Right renal pelvis (tissue), 4 donors: ENCODE data around the gene UBAC1. TPM values are rescaled to one million over a fixed set of nuclear protein-coding genes. Genes with fewer than 3 reads are reported as not detected.
A peak's percentile ranks its signal among the peaks of the same experiment; 100 is the strongest.
"Not testable (repeated sequence)": the region's sequence is repeated elsewhere in the genome, so short reads cannot be mapped to it uniquely, and the experiment has no call there.

Experiments used
- DNase-seq, 4 donors: peaks; one replicate each; pipeline ENCODE4 v3.0.0-alpha.2; 2013; ENCODE audit warnings: low read depth in 4 of 4, low spot score in 3 of 4, missing footprints in 1 of 4
- polyA plus RNA-seq, 4 donors: library from polyadenylated mRNA; unstranded; fragments of 120-200 nt; gene quantifications; one replicate each; pipeline ENCODE4 v1.2.1, GENCODE V29; 2013; ENCODE audit not compliant: insufficient read length in 4 of 4

The UBAC1 gene
- polyA plus RNA-seq, 4 donors: 28.1 to 31.1 (median 28.6) TPM

GRCh38 chr9:135980926-135981630 lies 19.9 kb upstream of the UBAC1 start:
- no peak for DNase-seq

GRCh38 chr9:135979547-135980166 lies 18.5 kb upstream of the UBAC1 start:
- DNase-seq: no peak

GRCh38 chr9:135978642-135979546 lies 17.7 kb upstream of the UBAC1 start:
- no peak for DNase-seq

- DNase-seq: no peak
Measured at GRCh38 chr9:135976944-135977343, 15.8 kb upstream of the UBAC1 start.

- no peak for DNase-seq
Measured at GRCh38 chr9:135976531-135976930, 15.4 kb upstream of the UBAC1 start.

GRCh38 chr9:135975834-135976233 lies 14.7 kb upstream of the UBAC1 start:
- no peak for DNase-seq

- no peak for DNase-seq
Measured at GRCh38 chr9:135974220-135974573, 13.0 kb upstream of the UBAC1 start.

- DNase-seq: no peak
Measured at GRCh38 chr9:135973277-135974219, 12.4 kb upstream of the UBAC1 start.

GRCh38 chr9:135971892-135972291 lies 10.7 kb upstream of the UBAC1 start:
- DNase-seq: peak in 3 of 4 donors; percentile 67 to 74 (median 69)

- no peak for DNase-seq
Measured at GRCh38 chr9:135971111-135971766, 10.1 kb upstream of the UBAC1 start.

GRCh38 chr9:135970128-135970815 lies 9.1 kb upstream of the UBAC1 start:
- no peak for DNase-seq

GRCh38 chr9:135969064-135969683 lies 8.0 kb upstream of the UBAC1 start:
- no peak for DNase-seq

GRCh38 chr9:135968601-135969000 lies 7.4 kb upstream of the UBAC1 start:
- no peak for DNase-seq

- DNase-seq: no peak
Measured at GRCh38 chr9:135968083-135968476, 6.9 kb upstream of the UBAC1 start.

- not testable (repeated sequence) for DNase-seq
Measured at GRCh38 chr9:135966916-135967260, 5.7 kb upstream of the UBAC1 start.

- no peak for DNase-seq
Measured at GRCh38 chr9:135965124-135965756, 4.1 kb upstream of the UBAC1 start.

- no peak for DNase-seq
Measured at GRCh38 chr9:135963938-135964337, 2.8 kb upstream of the UBAC1 start.

- DNase-seq: no peak
Measured at GRCh38 chr9:135963338-135963737, 2.2 kb upstream of the UBAC1 start.
